Vagina (tissue), 2 donors: ENCODE results near the gene ST3GAL6.

ENCODE experiments used
- POLR2A ChIP-seq, 2 donors: fragments of 450-650 bp; IDR thresholded peaks; one replicate each; pipeline ENCODE4 v1.6.1; 2017; ENCODE audit warnings: antibody characterized with exemption in 2 of 2, mild to moderate bottlenecking in 2 of 2, moderate library complexity in 2 of 2
- TF ChIP-seq, protein P1 (sequence below), 3 experiments: fragments of 450-650 bp in 2 of 3; fragments of 200-600 bp in 1 of 3; sonication (generic) in 1 of 3; IDR thresholded peaks; one replicate each; pipeline ENCODE4 v1.5.1; 2017 to 2019; ENCODE audit warnings: antibody characterized with exemption in 3 of 3, mild to moderate bottlenecking in 2 of 3, moderate library complexity in 2 of 3

DNA sequence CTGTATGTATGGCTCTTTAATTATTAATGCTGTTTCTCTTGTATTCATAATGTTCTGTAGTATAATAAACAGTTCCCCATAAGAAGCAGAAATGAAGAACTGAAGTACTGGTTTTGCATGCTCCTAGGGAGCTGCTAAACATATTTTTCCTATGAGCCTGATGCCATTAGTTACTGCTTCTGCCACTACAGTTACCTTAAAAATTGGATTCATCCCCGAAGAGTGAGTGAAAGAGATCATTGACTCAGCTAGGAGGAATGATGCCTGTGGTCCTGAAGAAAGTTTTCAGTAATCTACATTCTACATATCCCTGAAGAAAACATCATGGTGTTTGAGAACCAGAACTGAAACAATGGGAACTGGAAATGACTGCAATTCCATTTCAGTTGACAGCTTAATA, 37.1 kb upstream of the ST3GAL6 start:
- TF ChIP-seq, protein P1, sequence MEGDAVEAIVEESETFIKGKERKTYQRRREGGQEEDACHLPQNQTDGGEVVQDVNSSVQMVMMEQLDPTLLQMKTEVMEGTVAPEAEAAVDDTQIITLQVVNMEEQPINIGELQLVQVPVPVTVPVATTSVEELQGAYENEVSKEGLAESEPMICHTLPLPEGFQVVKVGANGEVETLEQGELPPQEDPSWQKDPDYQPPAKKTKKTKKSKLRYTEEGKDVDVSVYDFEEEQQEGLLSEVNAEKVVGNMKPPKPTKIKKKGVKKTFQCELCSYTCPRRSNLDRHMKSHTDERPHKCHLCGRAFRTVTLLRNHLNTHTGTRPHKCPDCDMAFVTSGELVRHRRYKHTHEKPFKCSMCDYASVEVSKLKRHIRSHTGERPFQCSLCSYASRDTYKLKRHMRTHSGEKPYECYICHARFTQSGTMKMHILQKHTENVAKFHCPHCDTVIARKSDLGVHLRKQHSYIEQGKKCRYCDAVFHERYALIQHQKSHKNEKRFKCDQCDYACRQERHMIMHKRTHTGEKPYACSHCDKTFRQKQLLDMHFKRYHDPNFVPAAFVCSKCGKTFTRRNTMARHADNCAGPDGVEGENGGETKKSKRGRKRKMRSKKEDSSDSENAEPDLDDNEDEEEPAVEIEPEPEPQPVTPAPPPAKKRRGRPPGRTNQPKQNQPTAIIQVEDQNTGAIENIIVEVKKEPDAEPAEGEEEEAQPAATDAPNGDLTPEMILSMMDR (IDR thresholded peaks at IDR 0.05) = no peak
- TF ChIP-seq POLR2A (IDR thresholded peaks at IDR 0.05) = no peak
